A673 (cell line): ENCODE results near the gene IL24. TPM values are rescaled to one million over a fixed set of nuclear protein-coding genes. Genes with fewer than 3 reads are reported as not detected.

Source experiments
- BruUV-seq: library from RNA; stranded (reverse); fragments of 400-500 nt; replicated peaks from 2 replicates; lab custom pipeline; 2021; lab: Mats Ljungman, UMichigan
- CTCF ChIA-PET: fragments of 300-600 bp; sonication (Branson Sonifier 250); formaldehyde crosslinking; loops from one replicate; lab custom pipeline; 2022; ENCODE audit warnings: antibody characterized with exemption; lab: Charles Lee
- POLR2A ChIA-PET: fragments of 300-600 bp; sonication (Branson Sonifier 250); formaldehyde crosslinking; loops from one replicate; lab custom pipeline; 2022; ENCODE audit warnings: antibody characterized with exemption; ENCODE audit not compliant: low non-redundant PET; lab: Charles Lee
- DNase-seq: peaks from one replicate; pipeline ENCODE4 v3.0.0-alpha.2; 2015; ENCODE audit warnings: low spot score
- H3K27ac ChIP-seq: fragments of 200-600 bp; sonication (generic); 2 replicates; pipeline ENCODE4 v1.5.1; 2016; ENCODE audit warnings: mixed run types, low read depth, mild to moderate bottlenecking, mixed read lengths, antibody characterized with exemption, low read length; ENCODE audit not compliant: poor library complexity, severe bottlenecking
- H3K27me3 ChIP-seq: fragments of 200-600 bp; sonication (generic); replicated peaks from 2 replicates; pipeline ENCODE4 v1.6.1; 2017; ENCODE audit warnings: mixed run types, low read depth, mild to moderate bottlenecking, mixed read lengths, antibody characterized with exemption, low read length; ENCODE audit not compliant: insufficient read depth, poor library complexity
- H3K36me3 ChIP-seq: fragments of 200-600 bp; sonication (generic); 2 replicates; pipeline ENCODE4 v1.6.1; 2016; ENCODE audit warnings: mixed run types, mild to moderate bottlenecking, mixed read lengths, antibody characterized with exemption, low read length; ENCODE audit not compliant: insufficient read depth, poor library complexity, severe bottlenecking
- H3K4me1 ChIP-seq: fragments of 200-600 bp; sonication (generic); 2 replicates; pipeline ENCODE4 v1.6.1; 2017; ENCODE audit warnings: mixed run types, mild to moderate bottlenecking, mixed read lengths, antibody characterized with exemption, low read length; ENCODE audit not compliant: insufficient read depth, poor library complexity, severe bottlenecking
- H3K4me3 ChIP-seq: fragments of 200-600 bp; sonication (generic); 2 replicates; pipeline ENCODE4 v1.5.1; 2016; ENCODE audit warnings: low read depth, mixed run types, mild to moderate bottlenecking, mixed read lengths, low read length; ENCODE audit not compliant: poor library complexity, severe bottlenecking
- H3K9me3 ChIP-seq: fragments of 200-600 bp; sonication (generic); 2 replicates; pipeline ENCODE4 v1.6.1; 2016; ENCODE audit warnings: mixed run types, low read depth, mild to moderate bottlenecking, mixed read lengths, antibody characterized with exemption, low read length; ENCODE audit not compliant: poor library complexity, severe bottlenecking
- CTCF ChIP-seq: fragments of 300-800, 200-600 bp; sonication (generic); conservative IDR thresholded peaks from 2 replicates; pipeline ENCODE4 v1.5.1; 2017; ENCODE audit warnings: low read depth, mild to moderate bottlenecking, antibody characterized with exemption, low read length, moderate library complexity, mixed read lengths
- EZH2 ChIP-seq: fragments of 200-600 bp; sonication (generic); IDR thresholded peaks from 2 replicates; pipeline ENCODE4 v1.6.1; 2017; ENCODE audit warnings: borderline replicate concordance, low read depth, mild to moderate bottlenecking, mixed read lengths, antibody characterized with exemption, low read length; ENCODE audit not compliant: poor library complexity, severe bottlenecking
- intact Hi-C: fragments of 100-400 bp; cut with micrococcal nuclease; formaldehyde crosslinking; loops from one replicate; pipeline ENCODE4 v1.10.0; 2022; ENCODE audit not compliant: unreplicated experiment
- total RNA-seq: library from RNA; stranded (reverse); gene quantifications from 2 replicates; pipeline ENCODE4 v1.2.3, GENCODE V29; 2021

The IL24 gene
- total RNA-seq, 1 experiment from 2014 or later, result not detected

GRCh38 chr1:206903687-206904086, 6.4 kb downstream of the IL24 start:
- Histone ChIP-seq H3K4me1 (no peaks in the 10 kb centered on the region), H3K27ac (no peak overlapping the region), H3K4me3 (no peak overlapping the region), H3K27me3 (peaks cover 6% of the 10 kb centered on the region), H3K36me3 (no peaks in the 10 kb centered on the region), H3K9me3 (no peaks in the 10 kb centered on the region)
- intact Hi-C loops, result no loop called here
- TF ChIP-seq CTCF (no peak), EZH2 (no peak)
- ChIA-PET POLR2A (no interaction called here), CTCF (no interaction called here)
- BruUV-seq, result no TSS peak
- no peak for DNase-seq

- BruUV-seq, result no TSS peak
- Histone ChIP-seq H3K27me3 (peaks cover 15% of the 10 kb centered on the region), H3K36me3 (no peaks in the 10 kb centered on the region), H3K4me1 (no peaks in the 10 kb centered on the region), H3K27ac (no peak overlapping the region), H3K9me3 (no peaks in the 10 kb centered on the region), H3K4me3 (no peak overlapping the region)
- CTCF ChIA-PET, result no interaction called here
- intact Hi-C loops, result no loop called here
- no peak for TF ChIP-seq CTCF
- no peak for TF ChIP-seq EZH2
- no peak for DNase-seq
- POLR2A ChIA-PET, result no interaction called here
These were observed 7.3 kb downstream of the IL24 start for GRCh38 chr1:206904423-206905142.

GRCh38 chr1:206905295-206906164, 8.3 kb downstream of the IL24 start:
- Histone ChIP-seq H3K4me1 (no peaks in the 10 kb centered on the region), H3K27ac (peak overlapping the region; percentile 21), H3K4me3 (no peak overlapping the region), H3K36me3 (no peaks in the 10 kb centered on the region), H3K27me3 (peaks cover 25% of the 10 kb centered on the region), H3K9me3 (no peaks in the 10 kb centered on the region)
- peak; percentile 79 for DNase-seq
- no TSS peak for BruUV-seq
- no peak for TF ChIP-seq CTCF
- TF ChIP-seq EZH2, result no peak
- ChIA-PET POLR2A (no interaction called here), CTCF (no interaction called here)
- intact Hi-C loops, result no loop called here
